ENCODE results near the gene CCR5AS.
"Not testable (repeated sequence)": the region's sequence is repeated elsewhere in the genome, so short reads cannot be mapped to it uniquely, and the experiment has no call there.

CCR5AS gene

DNA sequence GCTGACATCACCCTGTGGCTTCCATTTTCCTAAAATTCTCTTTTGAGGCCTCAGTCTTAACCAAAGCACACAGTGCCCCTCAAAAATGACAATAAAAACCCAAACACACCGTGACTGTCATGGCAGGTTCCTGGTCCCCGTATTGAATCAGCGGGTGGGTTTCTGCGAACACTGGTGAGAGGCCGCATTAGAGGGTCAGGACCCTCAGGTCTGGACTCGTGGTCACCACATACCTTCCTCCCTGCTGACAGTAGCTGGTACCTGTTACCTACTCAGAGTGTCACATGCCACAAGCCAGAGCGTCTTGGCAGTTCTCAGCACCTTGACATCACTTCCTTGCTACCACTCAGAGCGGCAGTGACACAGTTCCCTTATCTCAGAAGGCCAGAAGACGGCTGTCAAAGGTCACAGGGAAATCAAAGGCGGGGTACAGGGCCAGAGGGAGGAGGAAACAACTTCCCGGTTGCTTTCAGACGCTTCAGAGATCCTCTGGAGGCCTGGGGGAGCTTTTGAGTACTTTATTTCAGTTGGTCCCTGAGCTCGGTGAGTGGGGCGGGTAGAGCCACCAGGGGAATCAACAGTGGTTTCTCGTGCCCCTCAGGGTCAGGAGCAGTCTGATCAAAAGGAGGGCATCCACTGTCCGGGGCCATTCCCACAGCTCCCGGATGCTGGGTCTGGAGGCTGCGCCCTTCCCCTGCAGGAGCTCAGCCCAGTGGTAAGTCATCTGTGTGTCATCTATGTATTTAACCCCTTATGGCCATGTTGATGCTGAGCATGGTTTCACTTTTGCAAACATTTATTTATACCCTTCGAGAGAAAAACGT lies at the start of gene CCR5AS, which contains the start of gene CCRL2:
Gene CCR5AS (minus strand): TSS at position 279 of the 824 bp plus-strand sequence.
Gene CCRL2 (plus strand): TSS at position 472 of the 824 bp plus-strand sequence. CDS start 821 bp downstream, outside the sequence.
- no peak for DNase-seq (ENCODE audit: low spot score)

DNA sequence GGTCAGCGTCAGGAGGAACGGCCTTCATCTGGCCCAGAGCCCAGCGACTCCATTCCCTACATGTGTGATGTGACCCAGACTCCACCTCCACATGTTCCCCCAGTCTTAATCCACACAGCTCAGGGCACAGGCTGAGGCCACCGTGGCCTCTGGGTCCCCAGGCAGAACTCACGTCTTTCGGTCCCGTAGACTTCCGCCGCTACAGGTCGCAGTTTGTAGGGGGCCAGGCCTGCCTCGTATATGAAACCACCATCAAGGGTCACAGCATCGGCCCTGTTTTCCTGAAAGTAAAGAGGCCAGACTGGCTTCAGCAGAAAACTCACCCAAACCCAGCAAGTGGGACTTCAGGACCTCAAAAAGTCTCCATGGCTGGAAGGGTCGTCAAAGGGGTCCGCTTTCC lies 49.3 kb upstream of the CCR5AS start:
- DNase-seq (ENCODE audit: low spot score), result no peak

GRCh38 chr3:46455231-46456115 lies 48.6 kb upstream of the CCR5AS start:
- no peak for DNase-seq (ENCODE audit: low spot score)

GRCh38 chr3:46454606-46455005 lies 47.7 kb upstream of the CCR5AS start:
- DNase-seq (ENCODE audit: low spot score), result no peak

GRCh38 chr3:46454209-46454595 lies 47.3 kb upstream of the CCR5AS start:
- no peak for DNase-seq (ENCODE audit: low spot score)

GRCh38 chr3:46453526-46454208 lies 46.8 kb upstream of the CCR5AS start:
- no peak for DNase-seq (ENCODE audit: low spot score)

DNA sequence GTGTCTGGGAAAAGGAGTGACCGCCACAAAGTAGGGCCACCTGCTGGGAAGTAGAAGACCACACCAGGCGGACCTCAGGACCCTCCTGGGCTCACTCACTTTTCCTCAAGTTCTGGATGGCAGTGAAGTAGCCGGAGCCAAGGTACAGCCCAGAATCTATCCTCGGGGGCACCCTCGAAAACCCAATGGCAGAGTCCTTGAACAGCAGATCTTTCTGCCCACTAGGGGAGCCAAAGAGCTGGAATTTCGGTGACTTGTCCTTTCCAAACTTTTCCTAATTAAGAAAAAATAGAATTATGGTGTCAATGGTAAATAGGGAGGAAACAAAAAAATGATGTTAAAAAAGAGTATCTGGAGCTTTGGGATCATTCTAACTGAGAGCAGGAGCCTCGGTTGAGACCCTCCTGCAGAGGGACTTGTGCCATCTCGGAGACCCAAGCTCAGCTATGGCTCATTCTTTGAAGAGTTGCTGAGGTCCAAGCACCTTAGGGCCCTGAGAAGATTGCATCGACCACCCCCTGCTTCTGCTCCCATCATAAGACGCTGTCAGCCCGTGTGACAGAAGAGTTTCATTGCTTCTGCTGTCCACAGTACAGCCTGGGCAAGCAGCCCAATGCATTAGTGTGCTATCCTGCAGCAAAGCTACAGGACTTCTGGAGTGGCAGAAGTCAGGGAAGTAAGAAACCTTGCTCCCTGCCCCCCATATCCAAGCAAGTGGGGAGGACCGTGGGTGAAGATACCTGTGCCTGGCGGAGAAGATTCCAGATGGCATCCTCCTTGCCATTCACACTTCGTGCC lies 43.1 kb upstream of the CCR5AS start:
- DNase-seq (ENCODE audit: low spot score), result no peak

- no peak for DNase-seq (ENCODE audit: low spot score)
Observed at GRCh38 chr3:46448721-46449120, 41.9 kb upstream of the CCR5AS start.

- DNase-seq (ENCODE audit: low spot score), result no peak
Observed at GRCh38 chr3:46447228-46447985, 40.5 kb upstream of the CCR5AS start.

- DNase-seq (ENCODE audit: low spot score), result no peak
Observed at GRCh38 chr3:46442576-46443530, 36.0 kb upstream of the CCR5AS start.

GRCh38 chr3:46440531-46441294 lies 33.8 kb upstream of the CCR5AS start:
- DNase-seq (ENCODE audit: low spot score), result no peak

DNA sequence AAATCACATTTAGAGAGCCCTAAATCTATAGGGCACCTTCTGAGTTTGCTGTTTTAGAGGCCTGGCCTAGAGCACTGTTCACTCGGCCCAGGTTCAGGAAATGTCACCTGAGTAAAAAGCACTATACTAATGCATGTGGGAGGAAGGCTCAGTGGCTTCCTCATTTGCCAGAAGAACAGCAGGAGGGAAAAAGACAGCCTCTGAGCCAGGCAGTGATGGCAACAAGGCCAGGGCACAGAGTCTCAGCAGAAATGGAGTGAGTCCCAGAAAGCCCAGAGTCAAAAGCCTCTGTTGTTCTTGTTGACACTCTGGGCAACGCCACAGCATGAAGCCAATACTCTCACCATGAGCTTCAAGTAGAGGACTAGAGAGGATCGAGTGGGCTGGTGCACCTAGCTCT lies 32.0 kb upstream of the CCR5AS start:
- no peak for DNase-seq (ENCODE audit: low spot score)

GRCh38 chr3:46435081-46435726 lies 28.3 kb upstream of the CCR5AS start:
- DNase-seq (ENCODE audit: low spot score), result no peak

DNA sequence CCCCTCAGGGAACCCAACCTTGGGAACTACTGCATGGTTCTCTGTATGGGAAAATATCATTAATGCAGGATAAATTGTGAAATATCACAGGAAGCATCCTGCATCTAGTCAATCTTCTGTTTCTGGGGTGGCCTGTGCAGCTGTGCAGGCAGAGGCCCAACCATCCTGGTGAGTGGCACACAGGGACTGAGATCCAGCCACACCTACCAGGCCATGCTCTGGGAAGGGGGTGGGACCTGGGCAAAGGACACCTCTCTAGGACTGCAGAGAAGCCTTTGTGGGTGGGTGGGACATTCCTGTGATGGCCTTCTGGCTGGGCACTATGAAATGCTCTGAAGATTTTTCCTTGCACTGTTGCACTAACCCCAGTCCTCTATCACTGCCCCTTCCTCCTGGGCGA lies 27.0 kb upstream of the CCR5AS start:
- no peak for DNase-seq (ENCODE audit: low spot score)

- not testable (repeated sequence) for DNase-seq (ENCODE audit: low spot score)
Observed at GRCh38 chr3:46433118-46433517, 26.3 kb upstream of the CCR5AS start.

DNA sequence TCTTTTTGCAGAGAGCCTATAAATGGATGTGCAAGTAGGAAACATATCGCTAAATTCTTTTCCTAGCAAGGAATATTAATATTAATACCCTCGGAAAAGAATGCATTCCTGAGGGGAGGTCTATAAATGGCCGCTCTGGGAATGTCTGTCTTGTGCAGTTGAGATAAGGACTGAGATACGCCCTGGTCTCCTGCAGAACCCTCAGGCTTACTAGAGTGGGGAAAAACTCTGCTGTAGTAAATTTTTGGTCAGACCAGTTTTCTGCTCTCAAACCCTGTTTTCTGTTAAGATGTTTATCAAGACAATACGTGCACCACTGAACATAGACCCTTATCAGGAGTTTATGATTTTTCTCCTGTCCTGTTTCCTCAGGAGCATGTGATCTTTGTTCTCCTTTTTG lies 25.0 kb upstream of the CCR5AS start:
- not testable (repeated sequence) for DNase-seq (ENCODE audit: low spot score)

DNA sequence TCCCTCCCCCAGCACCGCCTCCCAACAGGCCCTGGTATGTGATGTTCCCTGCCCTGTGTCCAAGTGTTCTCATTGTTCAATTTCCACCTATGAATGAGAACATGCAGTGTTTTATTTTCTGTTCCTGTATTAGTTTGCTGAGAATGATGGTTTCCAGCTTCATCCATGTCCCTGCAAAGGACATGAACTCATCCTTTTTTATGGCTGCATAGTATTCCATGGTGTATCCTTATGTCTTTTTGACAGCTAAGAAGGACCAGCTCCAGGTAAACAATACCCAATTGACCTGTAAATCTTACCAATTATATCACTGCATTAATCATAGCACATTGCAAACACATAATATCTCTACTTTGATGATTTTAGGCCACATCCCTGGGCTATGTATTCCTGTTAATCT lies 24.0 kb upstream of the CCR5AS start:
- DNase-seq (ENCODE audit: low spot score), result not testable (repeated sequence)

DNA sequence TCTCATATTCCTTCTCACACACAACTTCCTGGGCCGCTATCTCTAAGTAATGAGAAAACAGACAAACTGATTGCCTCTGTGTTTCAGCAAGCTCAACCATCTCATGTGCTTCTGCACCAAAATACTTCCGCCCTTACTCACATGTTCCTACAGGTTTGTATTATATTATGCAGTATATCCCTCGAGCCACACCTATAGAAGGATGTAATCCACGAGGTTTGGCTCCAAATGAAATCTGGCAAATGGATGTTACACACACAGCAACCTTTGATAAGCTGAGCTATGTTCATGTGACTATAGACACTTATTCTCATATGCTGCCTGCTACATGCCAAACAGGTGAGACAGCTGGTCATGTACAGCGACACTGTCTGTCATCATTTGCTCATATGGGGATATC lies 22.8 kb upstream of the CCR5AS start:
- no peak for DNase-seq (ENCODE audit: low spot score)

Data from D341Med (cell line).